Measurements from ENCODE around the gene TRPV3. TPM values are rescaled to one million over a fixed set of nuclear protein-coding genes. Genes with fewer than 3 reads are reported as not detected.

The TRPV3 gene
- total and polyA plus RNA-seq, 4 donors, result 2.2 to 5.4 (median 3.7) TPM

DNA sequence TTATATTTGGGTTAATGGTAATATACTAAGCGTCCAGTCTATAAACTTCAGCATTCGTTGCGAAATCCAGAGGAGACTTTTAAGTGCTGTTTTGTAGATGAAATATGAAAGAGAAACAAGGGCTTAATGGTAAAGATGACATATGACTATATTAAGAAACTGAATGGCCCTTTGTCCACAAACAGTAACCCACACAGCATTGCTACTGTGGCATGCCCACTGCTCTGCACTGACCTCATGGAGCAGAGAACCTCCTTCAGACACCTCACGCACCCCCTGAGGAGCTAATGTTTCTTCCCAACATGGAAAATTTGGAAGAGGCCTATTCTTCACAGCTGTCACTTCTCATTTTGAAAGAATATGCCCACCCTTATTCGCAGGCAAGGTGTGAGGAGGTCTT lies 55.1 kb downstream of the TRPV3 start:
- WGBS (ENCODE audit: insufficient coverage), result no CpG with 5 or more reads among the region's 5 CpGs
- Histone ChIP-seq H3K4me3 (ENCODE audit: low read depth, low read length) (no peak overlapping the region), H3K36me3 (ENCODE audit: control insufficient read depth, insufficient read depth, low read length) (no peaks in the 10 kb centered on the region), H3K27ac (ENCODE audit: low read depth, low read length) (peak overlapping the region; percentile 78), H3K9me3 (ENCODE audit: control insufficient read depth, insufficient read depth, low read length) (no peaks in the 10 kb centered on the region), H3K4me1 (ENCODE audit: control insufficient read depth, insufficient read depth, low read length) (peaks cover 5% of the 10 kb centered on the region), H3K27me3 (ENCODE audit: control insufficient read depth, insufficient read depth, low read length) (no peaks in the 10 kb centered on the region)
- DNase-seq (ENCODE audit: low read depth in 4 of 6, low spot score in 6 of 6), result peak in 1 of 6 donors; percentile 29

GRCh38 chr17:3501344-3501743 lies 56.3 kb downstream of the TRPV3 start:
- Histone ChIP-seq H3K9me3 (ENCODE audit: control insufficient read depth, insufficient read depth, low read length) (no peaks in the 10 kb centered on the region), H3K27me3 (ENCODE audit: control insufficient read depth, insufficient read depth, low read length) (no peaks in the 10 kb centered on the region), H3K36me3 (ENCODE audit: control insufficient read depth, insufficient read depth, low read length) (no peaks in the 10 kb centered on the region), H3K4me1 (ENCODE audit: control insufficient read depth, insufficient read depth, low read length) (peaks cover 5% of the 10 kb centered on the region), H3K27ac (ENCODE audit: low read depth, low read length) (peak overlapping the region; percentile 78), H3K4me3 (ENCODE audit: low read depth, low read length) (no peak overlapping the region)
- WGBS (ENCODE audit: insufficient coverage), result 84% methylated on average over 5 of the region's 5 CpGs
- no peak for DNase-seq (ENCODE audit: low read depth in 4 of 6, low spot score in 6 of 6)

- no peak for DNase-seq (ENCODE audit: low read depth in 4 of 6, low spot score in 6 of 6)
- Histone ChIP-seq H3K4me3 (ENCODE audit: low read depth, low read length) (no peak overlapping the region), H3K27me3 (ENCODE audit: control insufficient read depth, insufficient read depth, low read length) (no peaks in the 10 kb centered on the region), H3K27ac (ENCODE audit: low read depth, low read length) (no peak overlapping the region), H3K36me3 (ENCODE audit: control insufficient read depth, insufficient read depth, low read length) (no peaks in the 10 kb centered on the region), H3K4me1 (ENCODE audit: control insufficient read depth, insufficient read depth, low read length) (no peaks in the 10 kb centered on the region), H3K9me3 (ENCODE audit: control insufficient read depth, insufficient read depth, low read length) (no peaks in the 10 kb centered on the region)
- 100% methylated on average over 1 of the region's 7 CpGs for WGBS (ENCODE audit: insufficient coverage)
These were observed 60.5 kb downstream of the TRPV3 start for GRCh38 chr17:3497101-3497500.

DNA sequence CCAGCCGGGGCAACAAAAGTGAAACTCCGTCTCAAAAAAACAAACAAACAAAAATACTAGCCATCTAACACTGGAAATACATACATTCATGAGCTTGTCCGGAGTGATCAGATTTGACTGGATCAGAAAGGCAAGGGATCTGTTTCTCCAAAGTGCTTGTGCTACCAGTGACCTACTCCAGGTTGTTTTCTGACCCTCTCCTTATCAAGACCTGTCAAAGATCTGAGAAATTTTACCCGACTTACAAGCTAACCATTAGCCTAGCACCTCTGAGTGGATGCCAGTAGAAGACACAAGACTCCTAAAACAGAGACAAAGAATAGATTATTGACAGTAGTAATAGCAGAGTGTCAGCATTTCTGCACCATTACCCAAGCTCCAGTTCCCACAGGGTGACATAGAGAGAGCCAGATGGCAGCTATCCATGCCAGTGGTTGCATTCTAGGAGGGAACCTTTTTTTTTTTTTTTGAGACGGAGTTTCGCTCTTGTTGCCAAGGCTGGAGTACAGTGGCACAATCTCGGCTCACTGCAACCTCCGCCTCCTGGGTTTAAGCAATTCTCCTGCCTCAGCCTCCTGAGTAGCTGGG lies 72.0 kb downstream of the TRPV3 start:
- H3K36me3 ChIP-seq (ENCODE audit: control insufficient read depth, insufficient read depth, low read length), result no peaks in the 10 kb centered on the region
- no peak overlapping the region for H3K27ac ChIP-seq (ENCODE audit: low read depth, low read length)

GRCh38 chr17:3482852-3483251 lies 74.8 kb downstream of the TRPV3 start:
- Histone ChIP-seq H3K9me3 (ENCODE audit: control insufficient read depth, insufficient read depth, low read length) (no peaks in the 10 kb centered on the region), H3K27ac (ENCODE audit: low read depth, low read length) (no peak overlapping the region), H3K4me3 (ENCODE audit: low read depth, low read length) (no peak overlapping the region), H3K36me3 (ENCODE audit: control insufficient read depth, insufficient read depth, low read length) (no peaks in the 10 kb centered on the region), H3K4me1 (ENCODE audit: control insufficient read depth, insufficient read depth, low read length) (no peaks in the 10 kb centered on the region), H3K27me3 (ENCODE audit: control insufficient read depth, insufficient read depth, low read length) (no peaks in the 10 kb centered on the region)
- no CpG with 5 or more reads among the region's 3 CpGs for WGBS (ENCODE audit: insufficient coverage)
- DNase-seq (ENCODE audit: low read depth in 4 of 6, low spot score in 6 of 6), result no peak

More for the DNA sequence above, 72.0 kb downstream of the TRPV3 start:
- 85% methylated on average over 3 of the region's 8 CpGs for WGBS (ENCODE audit: insufficient coverage)
- peak in 1 of 6 donors; percentile 44 for DNase-seq (ENCODE audit: low read depth in 4 of 6, low spot score in 6 of 6)
- Histone ChIP-seq H3K27me3 (ENCODE audit: control insufficient read depth, insufficient read depth, low read length) (no peaks in the 10 kb centered on the region), H3K4me3 (ENCODE audit: low read depth, low read length) (no peak overlapping the region), H3K9me3 (ENCODE audit: control insufficient read depth, insufficient read depth, low read length) (no peaks in the 10 kb centered on the region), H3K4me1 (ENCODE audit: control insufficient read depth, insufficient read depth, low read length) (no peaks in the 10 kb centered on the region)

- Histone ChIP-seq H3K27ac (ENCODE audit: low read depth, low read length) (no peak overlapping the region), H3K27me3 (ENCODE audit: control insufficient read depth, insufficient read depth, low read length) (no peaks in the 10 kb centered on the region), H3K4me3 (ENCODE audit: low read depth, low read length) (no peak overlapping the region), H3K4me1 (ENCODE audit: control insufficient read depth, insufficient read depth, low read length) (no peaks in the 10 kb centered on the region), H3K36me3 (ENCODE audit: control insufficient read depth, insufficient read depth, low read length) (no peaks in the 10 kb centered on the region), H3K9me3 (ENCODE audit: control insufficient read depth, insufficient read depth, low read length) (no peaks in the 10 kb centered on the region)
- no peak for DNase-seq (ENCODE audit: low read depth in 4 of 6, low spot score in 6 of 6)
- 100% methylated on average over 2 of the region's 3 CpGs for WGBS (ENCODE audit: insufficient coverage)
These were observed 77.6 kb downstream of the TRPV3 start for GRCh38 chr17:3479988-3480387.

DNA sequence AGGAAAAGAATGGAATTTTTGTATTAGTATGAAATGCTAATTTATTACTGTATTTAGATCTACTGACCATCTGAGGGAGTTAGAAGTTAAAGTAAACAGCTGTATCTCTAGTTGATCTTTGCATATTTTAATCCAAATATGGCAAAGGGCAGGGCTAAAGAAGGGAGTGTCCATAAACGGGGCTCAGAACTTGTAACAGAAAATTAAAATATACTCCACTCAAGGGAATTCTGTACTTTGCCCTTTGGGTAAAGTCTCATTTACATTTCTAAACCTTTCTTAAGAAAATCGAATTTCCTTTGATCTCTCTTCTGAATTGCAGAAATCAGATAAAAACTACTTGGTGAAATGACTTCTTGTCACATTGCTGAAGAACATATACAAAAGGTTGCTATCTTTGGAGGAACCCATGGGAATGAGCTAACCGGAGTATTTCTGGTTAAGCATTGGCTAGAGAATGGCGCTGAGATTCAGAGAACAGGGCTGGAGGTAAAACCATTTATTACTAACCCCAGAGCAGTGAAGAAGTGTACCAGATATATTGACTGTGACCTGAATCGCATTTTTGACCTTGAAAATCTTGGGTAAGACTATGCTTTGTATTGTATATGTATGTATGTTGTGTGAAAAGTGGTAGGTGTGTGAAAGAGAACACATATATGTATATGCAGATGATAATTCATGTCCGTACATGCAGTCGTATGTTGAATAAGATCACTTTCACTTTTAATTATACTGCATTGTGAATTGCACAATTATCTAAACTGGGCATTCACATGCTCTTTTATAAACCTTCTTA lies 81.6 kb downstream of the TRPV3 start, which contains the start of gene ASPA:
ASPA (plus strand) TSS at position 186 of the 799 bp plus-strand sequence; CDS start at position 349, 163 bp downstream.
- Histone ChIP-seq H3K4me1 (ENCODE audit: control insufficient read depth, insufficient read depth, low read length) (no peaks in the 10 kb centered on the region), H3K4me3 (ENCODE audit: low read depth, low read length) (peak within 1 kb of the TSS; percentile 14), H3K27ac (ENCODE audit: low read depth, low read length) (peak within 1 kb of the TSS; percentile 62), H3K9me3 (ENCODE audit: control insufficient read depth, insufficient read depth, low read length) (no peaks in the 10 kb centered on the region), H3K36me3 (ENCODE audit: control insufficient read depth, insufficient read depth, low read length) (no peaks in the 10 kb centered on the region), H3K27me3 (ENCODE audit: control insufficient read depth, insufficient read depth, low read length) (no peaks in the 10 kb centered on the region)
- no peak for DNase-seq (ENCODE audit: low read depth in 4 of 6, low spot score in 6 of 6)
- 90% methylated on average over 2 of the region's 7 CpGs for WGBS (ENCODE audit: insufficient coverage)

- WGBS (ENCODE audit: insufficient coverage), result 42% methylated on average over 3 of the region's 4 CpGs
- H3K4me1 ChIP-seq (ENCODE audit: control insufficient read depth, insufficient read depth, low read length), result no peaks in the 10 kb centered on the region
- no peaks in the 10 kb centered on the region for H3K36me3 ChIP-seq (ENCODE audit: control insufficient read depth, insufficient read depth, low read length)
- no peaks in the 10 kb centered on the region for H3K9me3 ChIP-seq (ENCODE audit: control insufficient read depth, insufficient read depth, low read length)
- DNase-seq (ENCODE audit: low read depth in 4 of 6, low spot score in 6 of 6), result no peak
- H3K27me3 ChIP-seq (ENCODE audit: control insufficient read depth, insufficient read depth, low read length), result no peaks in the 10 kb centered on the region
- H3K4me3 ChIP-seq (ENCODE audit: low read depth, low read length), result no peak overlapping the region
- peak overlapping the region; percentile 62 for H3K27ac ChIP-seq (ENCODE audit: low read depth, low read length)
These were observed 82.3 kb downstream of the TRPV3 start for GRCh38 chr17:3475251-3475685.

DNA sequence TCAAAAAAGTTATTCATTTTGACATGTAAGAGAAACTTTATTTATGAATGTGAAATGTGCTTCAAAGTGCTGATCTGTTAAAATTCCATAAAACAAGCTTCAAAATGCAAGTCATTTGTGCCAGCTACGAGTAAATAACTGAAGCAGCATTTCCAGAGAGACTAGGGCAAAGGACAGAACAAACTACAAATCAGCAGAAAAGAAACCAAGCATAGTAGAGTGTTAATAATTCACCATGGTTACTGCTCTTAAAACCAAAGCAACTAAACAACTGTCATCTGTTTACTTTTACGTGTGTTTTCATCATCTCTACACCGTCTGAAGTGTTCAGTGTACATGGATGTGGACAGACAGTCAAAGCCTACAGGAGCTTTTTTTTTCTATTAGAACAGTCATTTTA lies 83.4 kb downstream of the TRPV3 start:
- H3K27ac ChIP-seq (ENCODE audit: low read depth, low read length), result peak overlapping the region; percentile 62
- no peaks in the 10 kb centered on the region for H3K4me1 ChIP-seq (ENCODE audit: control insufficient read depth, insufficient read depth, low read length)
- peak in 3 of 6 donors; percentile 4 to 11 (median 9) for DNase-seq (ENCODE audit: low read depth in 4 of 6, low spot score in 6 of 6)
- H3K27me3 ChIP-seq (ENCODE audit: control insufficient read depth, insufficient read depth, low read length), result no peaks in the 10 kb centered on the region
- no peak overlapping the region for H3K4me3 ChIP-seq (ENCODE audit: low read depth, low read length)
- H3K36me3 ChIP-seq (ENCODE audit: control insufficient read depth, insufficient read depth, low read length), result no peaks in the 10 kb centered on the region
- no peaks in the 10 kb centered on the region for H3K9me3 ChIP-seq (ENCODE audit: control insufficient read depth, insufficient read depth, low read length)
- no CpG with 5 or more reads among the region's 3 CpGs for WGBS (ENCODE audit: insufficient coverage)

GRCh38 chr17:3472137-3472536 lies 85.5 kb downstream of the TRPV3 start:
- Histone ChIP-seq H3K9me3 (ENCODE audit: control insufficient read depth, insufficient read depth, low read length) (no peaks in the 10 kb centered on the region), H3K4me3 (ENCODE audit: low read depth, low read length) (no peak overlapping the region), H3K27ac (ENCODE audit: low read depth, low read length) (no peak overlapping the region), H3K36me3 (ENCODE audit: control insufficient read depth, insufficient read depth, low read length) (no peaks in the 10 kb centered on the region), H3K4me1 (ENCODE audit: control insufficient read depth, insufficient read depth, low read length) (no peaks in the 10 kb centered on the region), H3K27me3 (ENCODE audit: control insufficient read depth, insufficient read depth, low read length) (no peaks in the 10 kb centered on the region)
- no peak for DNase-seq (ENCODE audit: low read depth in 4 of 6, low spot score in 6 of 6)
- WGBS (ENCODE audit: insufficient coverage), result 95% methylated on average over 20 of the region's 21 CpGs

Data from spinal cord (tissue), 10 donors.